GM06990 (cell line): Measurements from ENCODE around the gene HHIP.

Experiments
- DNase-seq: peaks from one replicate; pipeline ENCODE4 v3.0.0-alpha.2; 2011; ENCODE audit not compliant: insufficient read length; ENCODE audit errors: extremely low read depth
- H3K27me3 ChIP-seq: replicated peaks from 2 replicates; pipeline ENCODE4 v1.6.0; 2011; ENCODE audit warnings: low read length; ENCODE audit not compliant: control insufficient read depth, insufficient read depth
- H3K36me3 ChIP-seq: 2 replicates; pipeline ENCODE4 v1.5.1; 2011; ENCODE audit warnings: low read length; ENCODE audit not compliant: control insufficient read depth, insufficient read depth
- H3K4me3 ChIP-seq: replicated peaks from 2 replicates; pipeline ENCODE4 v1.5.1; 2011; ENCODE audit warnings: low read depth, mild to moderate bottlenecking, control low read depth, low read length
- TF ChIP-seq, protein P1 (sequence below): IDR thresholded peaks from 2 replicates; pipeline ENCODE4 v1.5.1; 2011; ENCODE audit warnings: low read length, control low read depth, mild to moderate bottlenecking, inconsistent platforms; ENCODE audit not compliant: insufficient read depth, poor library complexity, severe bottlenecking

The HHIP gene

DNA sequence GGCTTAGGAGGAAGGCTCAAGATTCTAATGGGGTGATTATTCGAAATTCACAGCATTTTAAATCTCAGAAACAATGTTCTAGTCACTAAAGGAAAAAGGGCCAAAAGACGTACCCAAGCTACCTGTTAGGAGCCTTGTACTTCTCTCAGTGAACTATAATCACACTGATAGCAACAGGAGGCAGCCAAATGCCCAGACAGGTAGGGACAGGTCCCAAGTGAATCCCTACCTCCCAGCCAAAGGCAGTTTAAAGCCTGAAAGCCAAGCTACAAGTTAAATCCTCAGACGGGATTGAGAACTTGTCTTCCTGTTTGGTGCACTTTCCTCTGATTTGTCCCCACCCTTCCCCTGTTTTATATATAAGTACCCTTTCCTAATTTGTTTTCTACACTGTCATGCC lies 24.3 kb upstream of the HHIP start:
- H3K27me3 ChIP-seq = no peaks in the 10 kb centered on the region; the same call in 1 of the 2 replicates
- no peak for DNase-seq
- no peaks in the 10 kb centered on the region for H3K36me3 ChIP-seq
- TF ChIP-seq, protein P1, sequence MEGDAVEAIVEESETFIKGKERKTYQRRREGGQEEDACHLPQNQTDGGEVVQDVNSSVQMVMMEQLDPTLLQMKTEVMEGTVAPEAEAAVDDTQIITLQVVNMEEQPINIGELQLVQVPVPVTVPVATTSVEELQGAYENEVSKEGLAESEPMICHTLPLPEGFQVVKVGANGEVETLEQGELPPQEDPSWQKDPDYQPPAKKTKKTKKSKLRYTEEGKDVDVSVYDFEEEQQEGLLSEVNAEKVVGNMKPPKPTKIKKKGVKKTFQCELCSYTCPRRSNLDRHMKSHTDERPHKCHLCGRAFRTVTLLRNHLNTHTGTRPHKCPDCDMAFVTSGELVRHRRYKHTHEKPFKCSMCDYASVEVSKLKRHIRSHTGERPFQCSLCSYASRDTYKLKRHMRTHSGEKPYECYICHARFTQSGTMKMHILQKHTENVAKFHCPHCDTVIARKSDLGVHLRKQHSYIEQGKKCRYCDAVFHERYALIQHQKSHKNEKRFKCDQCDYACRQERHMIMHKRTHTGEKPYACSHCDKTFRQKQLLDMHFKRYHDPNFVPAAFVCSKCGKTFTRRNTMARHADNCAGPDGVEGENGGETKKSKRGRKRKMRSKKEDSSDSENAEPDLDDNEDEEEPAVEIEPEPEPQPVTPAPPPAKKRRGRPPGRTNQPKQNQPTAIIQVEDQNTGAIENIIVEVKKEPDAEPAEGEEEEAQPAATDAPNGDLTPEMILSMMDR = no peak
- no peak overlapping the region for H3K4me3 ChIP-seq

GRCh38 chr4:144627663-144628076 lies 18.3 kb upstream of the HHIP start:
- no peak for DNase-seq
- Histone ChIP-seq H3K4me3 (no peak overlapping the region), H3K36me3 (no peaks in the 10 kb centered on the region), H3K27me3 (no peaks in the 10 kb centered on the region)
- TF ChIP-seq, protein P1 = no peak

DNA sequence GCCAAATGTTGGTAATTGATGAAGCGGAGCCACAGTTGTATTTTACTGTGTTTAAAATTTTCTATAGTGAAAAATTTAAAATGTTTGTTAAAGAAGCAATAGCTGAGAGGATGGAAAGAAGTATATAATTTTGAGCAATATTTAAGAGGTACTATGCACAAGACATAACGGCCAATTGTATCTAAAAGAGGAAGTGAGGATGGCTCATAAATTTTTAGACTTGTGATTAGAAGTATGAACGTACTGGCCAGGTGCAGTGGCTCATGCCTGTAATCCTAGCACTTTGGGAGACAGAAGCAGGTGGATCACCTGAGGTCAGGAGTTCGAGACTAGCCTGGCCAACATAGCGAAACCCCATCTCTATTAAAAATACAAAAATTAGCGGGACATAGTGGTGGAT lies 12.7 kb upstream of the HHIP start:
- Histone ChIP-seq H3K36me3 (no peaks in the 10 kb centered on the region), H3K27me3 (no peaks in the 10 kb centered on the region), H3K4me3 (no peak overlapping the region)
- DNase-seq = peak; percentile 25
- TF ChIP-seq, protein P1 = no peak

DNA sequence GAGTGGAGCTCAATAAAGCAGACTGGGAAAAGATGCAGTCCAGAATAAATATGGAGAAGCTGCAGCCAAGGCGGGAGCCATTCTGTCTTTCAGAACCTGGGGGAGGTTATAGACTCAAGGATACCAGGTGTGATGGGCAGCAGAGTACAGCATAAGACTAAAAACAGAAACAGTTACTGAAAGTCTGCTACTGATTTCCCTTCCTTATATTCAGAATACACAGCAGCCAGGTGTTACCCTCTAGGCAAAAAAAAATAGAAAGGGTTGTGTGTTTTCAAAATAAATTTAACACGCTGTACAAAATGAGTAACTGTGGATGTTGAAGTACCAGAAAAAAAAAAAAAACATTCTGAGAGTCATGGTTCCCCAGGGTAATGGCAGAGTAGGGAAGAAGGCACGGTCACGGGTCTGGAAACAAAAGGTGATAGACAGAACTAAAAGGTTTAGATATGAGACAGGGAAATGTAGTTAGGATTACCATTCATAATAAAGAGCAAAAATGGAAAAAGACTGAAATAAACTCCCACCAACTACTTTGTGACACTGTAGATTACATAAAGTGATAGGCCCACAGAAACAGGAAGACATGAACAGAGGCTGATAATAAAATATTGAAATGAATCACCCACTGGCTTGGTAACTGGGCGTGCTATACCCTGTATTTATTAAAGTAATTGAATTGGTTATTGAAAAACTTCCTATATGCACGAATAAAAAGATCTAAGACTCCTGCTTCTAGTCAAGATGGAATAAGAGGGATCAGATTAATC lies 10.8 kb upstream of the HHIP start:
- TF ChIP-seq, protein P1 = no peak
- Histone ChIP-seq H3K36me3 (no peaks in the 10 kb centered on the region), H3K4me3 (no peak overlapping the region), H3K27me3 (no peaks in the 10 kb centered on the region)
- DNase-seq = peak; percentile 71

DNA sequence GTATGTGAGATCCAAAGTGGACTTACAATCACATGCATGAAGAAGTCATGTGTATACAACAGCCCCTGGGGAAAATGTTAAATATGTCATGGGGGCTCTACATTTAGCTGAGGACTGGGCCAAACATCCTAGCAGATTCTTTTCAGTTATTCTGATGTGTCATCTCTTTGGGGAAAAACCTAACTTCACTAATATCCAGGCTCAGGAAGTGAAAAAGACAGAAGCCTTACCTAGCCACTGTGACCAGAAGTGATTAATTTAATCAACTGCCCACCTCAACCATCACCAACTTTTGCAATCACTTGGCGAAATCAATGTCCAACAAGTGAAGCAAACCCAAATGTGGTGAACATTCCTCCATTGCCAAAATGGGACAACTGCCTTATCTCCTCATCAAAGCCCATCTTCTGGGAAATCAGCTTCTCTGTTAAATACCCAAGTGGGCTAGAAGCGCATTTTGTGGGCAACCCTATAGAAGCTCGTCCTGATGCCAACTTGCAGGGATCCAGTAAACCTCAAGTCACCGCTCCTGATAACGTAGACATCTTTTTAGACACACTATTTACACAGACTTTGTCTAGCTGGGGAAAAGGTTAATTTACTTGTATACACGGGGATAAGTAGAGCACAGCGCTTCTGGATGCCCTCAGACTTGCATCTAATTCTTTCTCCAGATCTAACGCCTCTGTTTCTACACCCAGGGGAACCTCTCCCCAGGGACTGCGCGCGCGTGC lies 1.4 kb upstream of the HHIP start:
- no peak for DNase-seq
- Histone ChIP-seq H3K36me3 (no peaks in the 10 kb centered on the region), H3K27me3 (peaks cover 2% of the 10 kb centered on the region; the same call in 1 of the 2 replicates), H3K4me3 (no peak overlapping the region)
- TF ChIP-seq, protein P1 = no peak
